Transverse colon (tissue), 3 donors: Measurements from ENCODE around the gene MEGF11.

Experiments used
- CTCF ChIP-seq, 5 experiments: fragments of 200-600 bp in 3 of 5; fragments of 450-650 bp in 2 of 5; sonication (generic) in 3 of 5; IDR thresholded peaks; 1 replicate in 2 of 5; 2 replicates in 3 of 5; pipeline ENCODE4 v1.5.1; 2016 to 2017; ENCODE audit warnings: antibody characterized with exemption in 5 of 5, inconsistent platforms in 3 of 5, mild to moderate bottlenecking in 2 of 5, moderate library complexity in 1 of 5
- EP300 ChIP-seq: sonication (generic); formaldehyde crosslinking; IDR thresholded peaks from one replicate; pipeline ENCODE4 v1.6.1; 2017; ENCODE audit warnings: antibody characterized with exemption, low read depth
- POLR2A ChIP-seq: fragments of 450-650 bp; IDR thresholded peaks from one replicate; pipeline ENCODE4 v1.6.1; 2016; ENCODE audit warnings: antibody characterized with exemption, mild to moderate bottlenecking, moderate library complexity

- TF ChIP-seq POLR2A = no peak
- no peak for TF ChIP-seq CTCF (IDR thresholded peaks at IDR 0.05)
- TF ChIP-seq EP300 = no peak
Measured at GRCh38 chr15:65926899-65927298, 326.7 kb downstream of the MEGF11 start.
